Stimulated activated CD4-positive, alpha-beta T cell treated with anti-CD3 and anti-CD28 coated beads, Interleukin-15, amount 100 ng/mL, for 24 hours (primary cell): ENCODE measurements around the gene PCDHB3.
"Not testable (repeated sequence)": the region's sequence is repeated elsewhere in the genome, so short reads cannot be mapped to it uniquely, and the experiment has no call there.

ENCODE experiments used
- DNase-seq: peaks from one replicate; pipeline ENCODE4 v3.0.0-alpha.2; 2020

Gene PCDHB3

DNA sequence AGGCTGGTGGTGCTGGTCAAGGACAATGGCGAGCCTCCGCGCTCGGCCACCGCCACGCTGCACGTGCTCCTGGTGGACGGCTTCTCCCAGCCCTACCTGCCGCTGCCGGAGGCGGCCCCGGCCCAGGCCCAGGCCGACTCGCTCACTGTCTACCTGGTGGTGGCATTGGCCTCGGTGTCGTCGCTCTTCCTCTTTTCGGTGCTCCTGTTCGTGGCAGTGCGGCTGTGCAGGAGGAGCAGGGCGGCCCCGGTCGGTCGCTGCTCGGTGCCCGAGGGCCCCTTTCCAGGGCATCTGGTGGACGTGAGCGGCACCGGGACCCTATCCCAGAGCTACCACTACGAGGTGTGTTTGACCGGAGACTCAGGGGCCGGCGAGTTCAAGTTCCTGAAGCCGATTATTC, 37.1 kb downstream of the PCDHB3 start:
- DNase-seq, result not testable (repeated sequence)

DNA sequence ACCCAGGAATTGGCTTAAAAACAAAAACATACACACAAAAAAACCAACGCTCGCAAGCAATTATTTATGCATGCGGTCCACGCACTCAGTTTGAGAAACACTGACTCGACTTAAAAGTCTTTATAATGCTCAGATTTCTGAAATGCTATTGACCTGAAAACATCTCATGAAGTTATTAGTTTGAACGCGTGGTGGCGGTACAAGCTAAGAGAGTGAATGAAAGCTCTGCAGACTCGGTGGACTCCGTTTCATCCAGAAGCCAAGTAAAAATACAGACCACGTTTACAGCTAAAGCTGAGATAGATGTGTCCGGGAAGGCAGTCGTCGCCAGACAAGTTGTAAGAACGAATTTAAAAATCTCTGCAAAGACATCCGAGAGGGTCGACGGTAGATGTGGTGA, 49.5 kb downstream of the PCDHB3 start, which contains the start of gene PCDHB6:
Gene PCDHB6 (plus strand): TSS at position 246 of the 400 bp plus-strand sequence. CDS start 201 bp downstream, outside the sequence.
- DNase-seq, result peak; percentile 13

DNA sequence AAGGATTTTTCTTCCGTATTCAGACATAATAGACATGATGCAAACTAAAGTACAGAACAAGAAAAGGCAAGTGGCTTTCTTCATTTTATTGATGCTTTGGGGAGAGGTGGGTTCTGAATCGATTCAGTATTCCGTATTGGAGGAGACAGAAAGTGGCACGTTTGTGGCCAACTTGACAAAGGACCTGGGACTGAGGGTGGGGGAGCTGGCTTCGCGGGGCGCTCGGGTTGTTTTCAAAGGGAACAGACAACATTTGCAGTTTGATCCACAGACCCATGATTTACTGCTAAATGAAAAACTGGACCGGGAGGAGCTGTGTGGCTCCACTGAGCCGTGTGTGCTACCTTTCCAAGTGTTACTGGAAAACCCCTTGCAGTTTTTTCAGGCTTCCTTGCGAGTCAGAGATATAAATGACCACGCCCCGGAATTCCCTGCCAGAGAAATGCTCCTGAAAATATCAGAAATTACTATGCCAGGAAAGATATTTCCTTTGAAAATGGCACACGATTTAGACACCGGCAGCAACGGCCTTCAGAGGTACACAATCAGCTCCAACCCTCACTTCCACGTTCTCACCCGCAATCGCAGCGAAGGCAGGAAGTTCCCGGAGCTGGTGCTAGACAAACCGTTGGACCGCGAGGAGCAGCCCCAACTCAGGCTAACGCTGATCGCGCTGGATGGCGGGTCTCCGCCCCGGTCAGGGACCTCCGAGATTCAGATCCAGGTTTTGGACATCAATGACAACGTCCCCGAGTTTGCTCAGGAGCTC, 50.1 kb downstream of the PCDHB3 start:
- DNase-seq, result no peak

DNA sequence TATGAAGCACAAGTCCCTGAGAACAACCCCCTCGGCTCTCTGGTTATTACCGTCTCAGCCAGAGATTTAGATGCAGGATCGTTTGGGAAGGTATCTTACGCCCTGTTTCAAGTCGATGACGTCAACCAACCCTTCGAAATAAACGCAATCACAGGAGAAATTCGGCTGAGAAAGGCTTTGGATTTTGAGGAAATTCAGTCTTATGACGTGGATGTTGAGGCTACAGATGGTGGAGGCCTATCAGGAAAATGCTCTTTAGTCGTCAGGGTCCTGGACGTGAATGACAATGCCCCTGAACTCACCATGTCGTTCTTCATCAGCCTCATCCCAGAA, 50.7 kb downstream of the PCDHB3 start:
- DNase-seq, result no peak

DNA sequence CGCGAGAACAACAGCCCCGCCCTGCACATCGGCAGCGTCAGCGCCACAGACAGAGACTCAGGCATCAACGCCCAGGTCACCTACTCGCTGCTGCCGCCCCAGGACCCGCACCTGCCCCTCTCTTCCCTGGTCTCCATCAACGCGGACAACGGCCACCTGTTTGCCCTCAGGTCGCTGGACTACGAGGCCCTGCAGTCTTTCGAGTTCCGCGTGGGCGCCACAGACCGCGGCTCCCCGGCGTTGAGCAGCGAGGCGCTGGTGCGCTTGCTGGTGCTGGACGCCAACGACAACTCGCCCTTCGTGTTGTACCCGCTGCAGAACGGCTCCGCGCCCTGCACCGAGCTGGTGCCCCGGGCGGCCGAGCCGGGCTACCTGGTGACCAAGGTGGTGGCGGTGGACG, 51.4 kb downstream of the PCDHB3 start:
- not testable (repeated sequence) for DNase-seq

DNA sequence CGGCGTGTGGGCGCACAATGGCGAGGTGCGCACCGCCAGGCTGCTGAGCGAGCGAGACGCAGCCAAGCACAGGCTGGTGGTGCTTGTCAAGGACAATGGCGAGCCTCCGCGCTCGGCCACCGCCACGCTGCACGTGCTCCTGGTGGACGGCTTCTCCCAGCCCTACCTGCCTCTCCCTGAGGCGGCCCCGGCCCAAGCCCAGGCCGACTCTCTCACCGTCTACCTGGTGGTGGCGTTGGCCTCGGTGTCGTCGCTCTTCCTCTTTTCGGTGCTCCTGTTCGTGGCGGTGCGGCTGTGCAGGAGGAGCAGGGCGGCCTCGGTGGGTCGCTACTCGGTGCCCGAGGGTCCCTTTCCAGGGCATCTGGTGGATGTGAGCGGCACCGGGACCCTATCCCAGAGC, 51.8 kb downstream of the PCDHB3 start:
- DNase-seq, result not testable (repeated sequence)
